Measurements from ENCODE around the gene GPC5.

- TF ChIP-seq RAD21 (IDR thresholded peaks at IDR 0.05; ENCODE audit: low read depth) (peak; percentile 30), YY1 (IDR thresholded peaks at IDR 0.05; ENCODE audit: low read depth) (no peak), TCF12 (IDR thresholded peaks at IDR 0.05; ENCODE audit: low read depth) (no peak), TAF1 (IDR thresholded peaks at IDR 0.05; ENCODE audit: low read depth) (no peak), EGR1 (IDR thresholded peaks at IDR 0.05) (no peak), EP300 (IDR thresholded peaks at IDR 0.05; ENCODE audit: borderline replicate concordance) (no peak), USF1 (IDR thresholded peaks at IDR 0.05) (no peak), CREB1 (IDR thresholded peaks at IDR 0.05; ENCODE audit: low read depth) (no peak), REST (IDR thresholded peaks at IDR 0.05; ENCODE audit: low read depth) (no peak), MAX (IDR thresholded peaks at IDR 0.05) (no peak), CEBPB (IDR thresholded peaks at IDR 0.05) (no peak)
Observed at GRCh38 chr13:91922969-91923592, 524.7 kb downstream of the GPC5 start.
